Activated T-cell treated with anti-CD3 and anti-CD28 coated beads, Interleukin-2, amount 50 U/mL, for 72 hours (primary cell): Measurements from ENCODE around the gene FUT3. TPM values are rescaled to one million over a fixed set of nuclear protein-coding genes. Genes with fewer than 3 reads are reported as not detected.
A peak's percentile ranks its signal among the peaks of the same experiment; 100 is the strongest.

Source experiments
- ATAC-seq, 2 donors: fragments of 150-1000 bp; cut with Tn5 transposase; replicated peaks in 1 of 2; 2 replicates each; pipeline ENCODE4 v1.10.0; 2021; ENCODE audit warnings: moderate library complexity in 2 of 2, mild to moderate bottlenecking in 1 of 2
- DNase-seq, 2 donors: peaks; one replicate each; pipeline ENCODE4 v3.0.0; 2021 to 2022; ENCODE audit warnings: mixed read lengths in 1 of 2
- H3K27ac Mint-ChIP-seq: one replicate; pipeline ENCODE4 v1.8.0; 2022; ENCODE audit warnings: mild to moderate bottlenecking, moderate library complexity, mixed read lengths
- H3K27me3 Mint-ChIP-seq: one replicate; pipeline ENCODE4 v1.8.0; 2022; ENCODE audit warnings: low read depth, mixed read lengths
- H3K36me3 Mint-ChIP-seq, 2 donors: one replicate each; pipeline ENCODE4 v1.8.0; 2022; ENCODE audit warnings: mixed read lengths in 2 of 2, mild to moderate bottlenecking in 1 of 2; ENCODE audit not compliant: insufficient read depth in 2 of 2
- H3K4me1 Mint-ChIP-seq: one replicate; pipeline ENCODE4 v1.8.0; 2022; ENCODE audit warnings: low read depth, mixed read lengths
- H3K4me3 Mint-ChIP-seq, 2 donors: one replicate each; pipeline ENCODE4 v1.8.0; 2022; ENCODE audit warnings: mild to moderate bottlenecking in 2 of 2, mixed read lengths in 2 of 2, moderate library complexity in 2 of 2
- H3K9me3 Mint-ChIP-seq, 2 donors: one replicate each; pipeline ENCODE4 v1.8.0; 2022; ENCODE audit warnings: mixed read lengths in 2 of 2
- total RNA-seq, 2 donors: library from RNA; stranded (reverse); gene quantifications; one replicate each; pipeline ENCODE4 v1.2.3, GENCODE V29; 2022

Gene FUT3
- 1 to 10 TPM; 1.7 to 3.6 TPM for total RNA-seq

DNA sequence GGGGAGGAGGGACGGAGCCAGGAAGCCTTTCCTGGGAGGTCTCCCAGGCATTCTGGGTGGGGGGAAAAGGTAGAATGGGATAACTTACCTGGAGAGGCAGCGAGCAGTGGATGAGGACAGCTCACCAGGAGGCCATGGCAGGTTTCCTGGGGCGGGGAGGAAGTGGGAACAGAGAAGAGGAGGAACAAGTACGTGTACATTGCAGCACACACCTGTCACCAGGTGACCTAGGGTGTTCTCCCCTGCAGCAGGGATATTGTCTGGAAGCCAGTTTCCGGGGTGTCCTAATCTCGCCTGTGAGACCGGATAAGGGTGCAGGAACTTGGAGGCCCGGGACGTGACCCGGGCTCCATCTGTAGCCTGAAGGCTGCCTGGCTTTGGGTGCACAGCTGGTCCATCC, at the start of gene FUT3:
TSS of gene FUT3 (minus strand) at position 148 of the 400 bp plus-strand sequence.
- DNase-seq, result no peak
- no peaks in the 10 kb centered on the region for H3K27me3 Mint-ChIP-seq
- no peaks in the 10 kb centered on the region for H3K36me3 Mint-ChIP-seq
- no peaks in the 10 kb centered on the region for H3K9me3 Mint-ChIP-seq
- H3K27ac Mint-ChIP-seq, result no peak within 1 kb of the TSS
- H3K4me1 Mint-ChIP-seq, result peaks cover 4% of the 10 kb centered on the region
- no peak for ATAC-seq
- no peak within 1 kb of the TSS for H3K4me3 Mint-ChIP-seq

DNA sequence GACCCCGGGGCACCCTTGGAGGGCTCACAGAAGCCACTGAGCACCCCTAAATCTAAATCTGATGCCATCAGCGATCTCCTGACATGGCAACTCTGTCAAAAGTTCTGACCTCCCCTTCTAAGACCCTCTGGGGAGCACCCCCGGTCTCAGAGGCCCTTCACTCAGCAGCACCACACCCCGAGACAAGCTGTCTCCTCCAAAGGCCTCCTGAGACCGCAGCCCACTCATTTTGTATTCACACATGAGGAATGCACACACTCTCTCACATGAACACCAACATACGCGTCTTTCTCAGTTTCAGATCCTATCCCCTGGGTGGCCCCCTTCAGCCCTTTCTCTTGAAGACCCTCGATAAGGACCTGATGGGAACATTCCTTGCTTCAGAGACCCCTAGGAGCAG, 49.7 kb upstream of the FUT3 start:
- H3K27me3 Mint-ChIP-seq, result no peaks in the 10 kb centered on the region
- H3K9me3 Mint-ChIP-seq, result no peaks in the 10 kb centered on the region
- ATAC-seq (no peak), DNase-seq (no peak)
- H3K4me1 Mint-ChIP-seq, result peaks cover 34% of the 10 kb centered on the region
- H3K4me3 Mint-ChIP-seq, result no peak overlapping the region
- peaks cover 6 to 16% of the 10 kb centered on the region in 2 donors for H3K36me3 Mint-ChIP-seq
- peak overlapping the region; percentile 1 for H3K27ac Mint-ChIP-seq

GRCh38 chr19:5899728-5900526, 48.7 kb upstream of the FUT3 start:
- Mint-ChIP-seq H3K27ac (peak overlapping the region; percentile 42), H3K4me3 (no peak overlapping the region), H3K9me3 (no peaks in the 10 kb centered on the region), H3K36me3 (peaks cover 6 to 18% of the 10 kb centered on the region in 2 donors), H3K4me1 (peaks cover 33% of the 10 kb centered on the region), H3K27me3 (no peaks in the 10 kb centered on the region)
- no peak for ATAC-seq
- DNase-seq, result no peak

DNA sequence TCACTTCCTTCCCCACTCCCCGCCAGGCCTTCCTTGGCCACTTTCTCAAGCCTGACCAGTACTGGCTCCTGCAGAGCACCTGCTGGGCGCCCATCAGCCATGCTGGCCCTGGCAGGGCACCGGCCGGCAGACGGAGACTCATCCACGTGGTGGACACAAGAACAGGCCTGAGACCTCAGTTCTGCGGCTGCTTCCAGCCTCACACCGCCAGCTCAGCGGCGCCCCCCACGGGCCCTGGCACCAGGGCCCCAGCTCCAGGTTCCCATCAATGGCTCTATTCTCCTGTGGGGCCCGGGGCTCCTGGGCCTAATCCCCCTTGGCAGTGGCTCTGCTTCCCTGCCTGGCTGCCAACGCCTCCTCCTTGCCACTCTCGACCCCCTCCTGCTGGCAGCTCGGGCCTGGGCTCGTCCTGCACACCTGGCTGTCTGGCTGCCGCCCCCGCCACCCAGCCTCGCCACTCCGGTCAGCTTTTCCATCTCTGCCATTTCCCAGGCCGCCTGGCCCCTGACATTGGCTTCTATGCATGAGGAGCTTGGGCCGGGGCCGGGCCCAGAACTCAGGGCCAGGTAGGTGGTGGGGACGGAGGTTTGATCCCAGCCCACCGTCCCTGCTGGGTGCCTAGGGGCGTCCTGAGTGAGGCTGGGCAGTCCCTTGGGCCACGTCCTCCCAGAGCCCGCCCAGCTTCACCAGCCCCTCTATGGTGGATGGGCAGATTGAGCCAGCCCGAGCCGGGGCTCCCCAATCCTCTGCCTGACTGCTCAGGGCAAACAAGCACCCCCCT, 46.1 kb upstream of the FUT3 start:
- peaks cover 25% of the 10 kb centered on the region for H3K4me1 Mint-ChIP-seq
- ATAC-seq (no peak), DNase-seq (no peak)
- H3K36me3 Mint-ChIP-seq, result peaks cover 0 to 10% of the 10 kb centered on the region in 2 donors
- no peak overlapping the region for H3K4me3 Mint-ChIP-seq
- no peak overlapping the region for H3K27ac Mint-ChIP-seq
- H3K9me3 Mint-ChIP-seq, result no peaks in the 10 kb centered on the region
- no peaks in the 10 kb centered on the region for H3K27me3 Mint-ChIP-seq

- Mint-ChIP-seq H3K27ac (no peak overlapping the region), H3K27me3 (no peaks in the 10 kb centered on the region), H3K9me3 (no peaks in the 10 kb centered on the region), H3K4me3 (no peak overlapping the region), H3K4me1 (peaks cover 17% of the 10 kb centered on the region), H3K36me3 (peaks cover 0 to 12% of the 10 kb centered on the region in 2 donors)
- ATAC-seq, result no peak
- DNase-seq, result no peak
Observed at GRCh38 chr19:5896365-5897076, 45.3 kb upstream of the FUT3 start.

- H3K9me3 Mint-ChIP-seq, result no peaks in the 10 kb centered on the region
- no peaks in the 10 kb centered on the region for H3K27me3 Mint-ChIP-seq
- peaks cover 0 to 9% of the 10 kb centered on the region in 2 donors for H3K36me3 Mint-ChIP-seq
- peaks cover 10% of the 10 kb centered on the region for H3K4me1 Mint-ChIP-seq
- ATAC-seq, result no peak
- no peak for DNase-seq
- peak overlapping the region; percentile 2 for H3K27ac Mint-ChIP-seq
- H3K4me3 Mint-ChIP-seq, result no peak overlapping the region
Observed at GRCh38 chr19:5895890-5896289, 44.6 kb upstream of the FUT3 start.

DNA sequence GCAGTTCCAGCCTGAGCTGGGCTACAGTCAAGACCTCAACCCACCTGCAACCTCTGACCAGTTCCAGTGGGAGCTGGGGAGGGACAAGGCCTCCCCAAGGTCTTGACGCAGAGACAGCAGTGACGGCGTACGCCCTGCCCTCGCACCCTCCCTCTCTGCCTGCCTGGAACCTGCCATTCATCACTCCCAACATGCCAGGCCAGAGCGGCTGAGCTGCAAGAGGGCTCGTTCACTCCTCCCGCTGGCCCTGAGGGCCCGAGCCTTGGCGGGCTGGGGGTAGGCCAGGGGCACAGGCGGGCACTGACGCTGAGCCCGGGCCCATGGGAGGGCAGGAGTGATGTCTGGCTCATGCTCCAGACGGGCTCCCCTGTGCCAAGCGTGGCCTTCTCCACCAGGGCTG, 44.2 kb upstream of the FUT3 start:
- no peak for DNase-seq
- H3K4me3 Mint-ChIP-seq, result no peak overlapping the region
- no peaks in the 10 kb centered on the region for H3K9me3 Mint-ChIP-seq
- peaks cover 7% of the 10 kb centered on the region for H3K4me1 Mint-ChIP-seq
- no peak for ATAC-seq
- peaks cover 1% of the 10 kb centered on the region for H3K27me3 Mint-ChIP-seq
- no peak overlapping the region for H3K27ac Mint-ChIP-seq
- peaks cover 0 to 9% of the 10 kb centered on the region in 2 donors for H3K36me3 Mint-ChIP-seq

DNA sequence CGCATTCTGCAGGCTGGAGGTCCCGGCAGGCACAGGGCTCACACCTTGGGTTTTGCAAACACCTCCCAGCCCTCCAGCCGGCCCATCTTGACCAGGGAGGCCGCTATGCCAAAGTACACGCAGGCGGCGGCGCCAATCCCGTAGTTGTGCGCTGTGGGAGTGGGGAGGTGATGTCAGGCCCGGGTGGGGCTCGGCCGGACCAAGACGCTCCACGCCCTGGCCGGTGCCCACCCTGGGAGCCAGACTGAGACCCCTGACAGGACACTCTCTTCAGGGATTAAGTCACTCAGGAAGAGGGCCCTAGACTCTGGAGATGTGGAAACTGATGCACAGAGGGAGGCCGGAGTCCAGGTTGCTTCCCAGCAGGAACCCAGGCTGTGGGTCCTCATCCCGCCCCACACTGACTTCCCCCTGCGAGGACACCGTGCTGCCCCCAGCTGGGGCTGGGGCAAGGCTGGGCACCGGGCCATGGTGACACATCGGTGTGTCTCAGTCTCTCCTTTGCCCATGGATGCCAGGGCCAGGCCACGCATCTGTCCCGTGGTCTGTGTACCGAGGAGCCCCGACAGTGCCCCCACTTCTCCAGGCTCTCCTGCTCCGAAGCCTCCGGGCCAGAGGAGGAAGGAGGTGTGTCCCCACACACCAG, 43.6 kb upstream of the FUT3 start:
- H3K9me3 Mint-ChIP-seq, result no peaks in the 10 kb centered on the region
- H3K4me3 Mint-ChIP-seq, result no peak overlapping the region
- peaks cover 7% of the 10 kb centered on the region for H3K27me3 Mint-ChIP-seq
- no peak for ATAC-seq
- no peak overlapping the region for H3K27ac Mint-ChIP-seq
- no peak for DNase-seq
- peaks cover under 1% of the 10 kb centered on the region for H3K4me1 Mint-ChIP-seq
- H3K36me3 Mint-ChIP-seq, result peaks cover 0 to 3% of the 10 kb centered on the region in 2 donors

DNA sequence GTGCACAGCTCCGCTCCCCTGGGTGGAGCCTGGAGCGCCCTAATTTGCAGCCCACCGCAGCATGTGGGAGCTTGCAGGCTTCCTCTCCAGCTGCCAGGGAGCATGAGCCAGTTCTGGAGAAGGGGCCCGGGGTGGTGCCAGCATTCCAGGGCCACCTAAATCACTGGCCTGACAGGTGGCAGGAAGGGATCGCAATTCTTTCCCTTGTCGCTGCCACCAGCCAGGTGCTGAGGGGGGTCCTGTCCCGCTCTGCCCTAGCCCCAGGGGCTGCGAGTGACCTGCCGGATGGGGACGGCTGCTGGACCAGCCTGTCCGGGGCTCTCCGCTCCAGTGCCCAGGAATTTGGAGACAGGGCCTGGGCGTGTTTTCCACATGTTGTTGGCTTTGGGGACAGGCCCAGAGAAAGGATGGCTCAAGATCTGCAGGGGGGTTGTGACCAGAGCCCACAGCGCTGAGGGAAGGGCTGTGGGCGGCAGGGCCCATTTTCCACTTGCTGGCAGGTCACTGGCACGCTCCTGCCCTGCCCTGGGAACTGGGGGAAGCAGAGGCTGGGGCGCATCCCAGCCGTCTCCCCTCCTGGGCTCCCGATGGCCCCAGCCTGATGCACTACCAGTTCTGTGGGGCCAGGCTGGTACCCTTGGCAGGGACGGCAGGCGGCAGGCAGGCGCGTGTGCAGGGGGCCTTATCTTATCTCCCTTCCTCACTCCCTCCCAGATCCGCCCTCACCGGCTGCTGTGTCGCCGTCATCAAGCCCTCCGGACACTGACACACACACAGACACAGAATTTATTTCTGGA, 42.9 kb upstream of the FUT3 start:
- Mint-ChIP-seq H3K4me1 (no peaks in the 10 kb centered on the region), H3K36me3 (peaks cover 0 to 3% of the 10 kb centered on the region in 2 donors), H3K27me3 (peaks cover 13% of the 10 kb centered on the region), H3K9me3 (no peaks in the 10 kb centered on the region), H3K4me3 (no peak overlapping the region), H3K27ac (no peak overlapping the region)
- DNase-seq (no peak), ATAC-seq (no peak)

- no peak overlapping the region for H3K4me3 Mint-ChIP-seq
- DNase-seq, result no peak
- H3K4me1 Mint-ChIP-seq, result no peaks in the 10 kb centered on the region
- no peaks in the 10 kb centered on the region for H3K9me3 Mint-ChIP-seq
- peaks cover 15% of the 10 kb centered on the region for H3K27me3 Mint-ChIP-seq
- no peak for ATAC-seq
- peaks cover 0 to 3% of the 10 kb centered on the region in 2 donors for H3K36me3 Mint-ChIP-seq
- peak overlapping the region; percentile 38 for H3K27ac Mint-ChIP-seq
Observed at GRCh38 chr19:5893296-5893903, 42.2 kb upstream of the FUT3 start.

- H3K27ac Mint-ChIP-seq, result peak overlapping the region; percentile 38
- ATAC-seq (no peak), DNase-seq (no peak)
- H3K4me3 Mint-ChIP-seq, result no peak overlapping the region
- H3K27me3 Mint-ChIP-seq, result peaks cover 19% of the 10 kb centered on the region
- peaks cover 0 to 3% of the 10 kb centered on the region in 2 donors for H3K36me3 Mint-ChIP-seq
- no peaks in the 10 kb centered on the region for H3K9me3 Mint-ChIP-seq
- H3K4me1 Mint-ChIP-seq, result no peaks in the 10 kb centered on the region
Observed at GRCh38 chr19:5892772-5893275, 41.6 kb upstream of the FUT3 start.
